Ishikawa (cell line): Measurements from ENCODE around the gene PLCB4.

Experiments
- EP300 ChIP-seq: IDR thresholded peaks from 2 replicates; pipeline ENCODE4 v1.6.1; 2012; ENCODE audit warnings: borderline replicate concordance
- FOXM1 ChIP-seq: IDR thresholded peaks from 2 replicates; pipeline ENCODE4 v1.6.1; 2012; ENCODE audit warnings: low read depth, borderline replicate concordance
- RAD21 ChIP-seq: IDR thresholded peaks from 2 replicates; pipeline ENCODE4 v1.6.1; 2012; ENCODE audit warnings: low read depth
- REST ChIP-seq: IDR thresholded peaks from 2 replicates; pipeline ENCODE4 v1.6.1; 2012; ENCODE audit warnings: low read depth, mild to moderate bottlenecking
- TAF1 ChIP-seq: IDR thresholded peaks from 2 replicates; pipeline ENCODE4 v1.6.1; 2012; ENCODE audit warnings: low read depth, mild to moderate bottlenecking
- TCF12 ChIP-seq: IDR thresholded peaks from 2 replicates; pipeline ENCODE4 v1.6.1; 2012; ENCODE audit warnings: low read depth
- USF1 ChIP-seq: IDR thresholded peaks from 2 replicates; pipeline ENCODE4 v1.6.1; 2012
- YY1 ChIP-seq: IDR thresholded peaks from 2 replicates; pipeline ENCODE4 v1.6.1; 2012; ENCODE audit warnings: low read depth
- ZBTB7A ChIP-seq: IDR thresholded peaks from 2 replicates; pipeline ENCODE4 v1.6.1; 2012; ENCODE audit warnings: low read depth

DNA sequence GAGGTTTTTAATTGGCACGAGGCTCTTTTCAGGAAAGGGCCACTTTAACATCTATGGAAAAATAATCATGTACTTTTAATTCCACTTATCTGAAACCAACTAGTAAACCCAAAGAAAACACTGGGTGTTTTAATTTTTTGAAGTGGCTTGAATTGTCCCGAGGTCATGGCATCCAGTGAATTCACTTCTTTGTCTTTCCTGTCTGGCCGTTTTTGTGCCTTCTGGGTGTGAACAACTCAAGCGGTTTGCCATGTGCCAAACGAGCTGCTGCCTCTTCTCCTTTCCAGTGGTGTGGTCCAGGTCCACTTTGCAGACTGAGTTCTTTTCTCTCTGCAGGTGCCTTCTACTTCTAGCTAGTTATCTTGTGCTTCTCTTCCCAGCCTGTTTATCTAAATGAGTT lies 117.5 kb downstream of the PLCB4 start:
- TF ChIP-seq TAF1 = no peak
- TF ChIP-seq RAD21 = no peak
- no peak for TF ChIP-seq FOXM1
- no peak for TF ChIP-seq USF1
- TF ChIP-seq EP300 = no peak
- TF ChIP-seq TCF12 = no peak
- no peak for TF ChIP-seq ZBTB7A
- no peak for TF ChIP-seq REST
- TF ChIP-seq YY1 = no peak
